ENCODE measurements around the gene IVL. TPM values are rescaled to one million over a fixed set of nuclear protein-coding genes. Genes with fewer than 3 reads are reported as not detected.

IVL gene
- total RNA-seq, 1 donor from 2014 or later, result not detected

DNA sequence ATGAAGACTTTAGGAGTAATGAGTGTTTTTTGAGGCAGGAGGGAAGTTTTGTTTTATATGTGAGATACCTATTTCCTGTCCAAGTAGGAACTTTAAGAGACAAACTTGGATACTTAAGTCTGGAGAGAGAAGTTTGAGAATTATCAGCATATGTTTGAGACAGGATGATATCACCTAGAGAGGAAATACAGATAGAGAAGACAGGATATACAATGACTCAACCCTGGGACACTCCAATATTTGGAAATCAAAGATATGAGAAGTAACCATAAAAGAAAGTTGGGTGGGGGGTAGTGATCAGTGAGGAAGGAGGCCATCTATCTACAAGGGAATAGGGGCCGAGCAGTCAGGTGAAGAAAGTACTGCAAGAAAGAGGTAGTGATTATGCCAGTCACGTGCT is 42.0 kb upstream of the IVL start:
- TF ChIP-seq, protein P1, sequence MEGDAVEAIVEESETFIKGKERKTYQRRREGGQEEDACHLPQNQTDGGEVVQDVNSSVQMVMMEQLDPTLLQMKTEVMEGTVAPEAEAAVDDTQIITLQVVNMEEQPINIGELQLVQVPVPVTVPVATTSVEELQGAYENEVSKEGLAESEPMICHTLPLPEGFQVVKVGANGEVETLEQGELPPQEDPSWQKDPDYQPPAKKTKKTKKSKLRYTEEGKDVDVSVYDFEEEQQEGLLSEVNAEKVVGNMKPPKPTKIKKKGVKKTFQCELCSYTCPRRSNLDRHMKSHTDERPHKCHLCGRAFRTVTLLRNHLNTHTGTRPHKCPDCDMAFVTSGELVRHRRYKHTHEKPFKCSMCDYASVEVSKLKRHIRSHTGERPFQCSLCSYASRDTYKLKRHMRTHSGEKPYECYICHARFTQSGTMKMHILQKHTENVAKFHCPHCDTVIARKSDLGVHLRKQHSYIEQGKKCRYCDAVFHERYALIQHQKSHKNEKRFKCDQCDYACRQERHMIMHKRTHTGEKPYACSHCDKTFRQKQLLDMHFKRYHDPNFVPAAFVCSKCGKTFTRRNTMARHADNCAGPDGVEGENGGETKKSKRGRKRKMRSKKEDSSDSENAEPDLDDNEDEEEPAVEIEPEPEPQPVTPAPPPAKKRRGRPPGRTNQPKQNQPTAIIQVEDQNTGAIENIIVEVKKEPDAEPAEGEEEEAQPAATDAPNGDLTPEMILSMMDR (IDR thresholded peaks at IDR 0.05; ENCODE audit: partially characterized antibody, unreplicated experiment), result no peak
- Mint-ChIP-seq H3K27me3 (ENCODE audit: unreplicated experiment) (no peaks in the 10 kb centered on the region), H3K36me3 (ENCODE audit: unreplicated experiment) (no peaks in the 10 kb centered on the region), H3K9me3 (ENCODE audit: unreplicated experiment) (no peaks in the 10 kb centered on the region), H3K4me3 (ENCODE audit: unreplicated experiment) (no peak overlapping the region), H3K27ac (ENCODE audit: unreplicated experiment) (no peak overlapping the region), H3K4me1 (ENCODE audit: low read depth, unreplicated experiment) (no peaks in the 10 kb centered on the region)
- DNase-seq, result no peak

DNA sequence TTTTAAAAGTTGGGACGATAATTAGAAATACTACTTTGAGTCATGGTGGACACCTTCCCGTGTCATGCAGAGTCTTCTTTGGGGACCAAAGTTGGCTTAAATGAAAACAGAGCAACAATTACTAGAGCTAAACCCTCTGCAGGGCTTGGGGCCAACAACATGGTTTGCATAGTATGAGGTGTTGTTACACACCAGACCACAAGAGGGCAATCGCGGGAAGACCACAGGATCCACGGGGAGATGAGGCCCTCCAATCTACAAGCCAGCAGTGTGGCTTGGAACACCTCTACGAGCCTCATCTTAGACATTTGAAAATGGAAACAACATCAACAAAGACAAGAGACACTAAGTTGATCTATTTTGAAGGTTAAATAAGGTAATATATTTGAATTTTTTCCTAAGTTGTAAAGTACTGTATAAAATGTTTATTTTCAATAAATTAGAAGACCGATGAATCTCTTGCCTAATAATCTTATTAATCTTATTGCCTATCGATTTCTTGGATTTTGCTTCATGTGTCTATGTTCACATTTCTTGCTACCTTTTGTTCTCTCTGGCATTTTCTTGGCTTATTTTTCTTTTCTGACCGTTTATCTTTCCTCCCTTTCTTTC is 38.4 kb upstream of the IVL start:
- Mint-ChIP-seq H3K27ac (ENCODE audit: unreplicated experiment) (no peak overlapping the region), H3K4me3 (ENCODE audit: unreplicated experiment) (no peak overlapping the region), H3K27me3 (ENCODE audit: unreplicated experiment) (peaks cover 2% of the 10 kb centered on the region), H3K9me3 (ENCODE audit: unreplicated experiment) (no peaks in the 10 kb centered on the region), H3K4me1 (ENCODE audit: low read depth, unreplicated experiment) (no peaks in the 10 kb centered on the region), H3K36me3 (ENCODE audit: unreplicated experiment) (no peaks in the 10 kb centered on the region)
- TF ChIP-seq, protein P1 (IDR thresholded peaks at IDR 0.05; ENCODE audit: partially characterized antibody, unreplicated experiment), result peak; percentile 86
- DNase-seq, result peak; percentile 75

DNA sequence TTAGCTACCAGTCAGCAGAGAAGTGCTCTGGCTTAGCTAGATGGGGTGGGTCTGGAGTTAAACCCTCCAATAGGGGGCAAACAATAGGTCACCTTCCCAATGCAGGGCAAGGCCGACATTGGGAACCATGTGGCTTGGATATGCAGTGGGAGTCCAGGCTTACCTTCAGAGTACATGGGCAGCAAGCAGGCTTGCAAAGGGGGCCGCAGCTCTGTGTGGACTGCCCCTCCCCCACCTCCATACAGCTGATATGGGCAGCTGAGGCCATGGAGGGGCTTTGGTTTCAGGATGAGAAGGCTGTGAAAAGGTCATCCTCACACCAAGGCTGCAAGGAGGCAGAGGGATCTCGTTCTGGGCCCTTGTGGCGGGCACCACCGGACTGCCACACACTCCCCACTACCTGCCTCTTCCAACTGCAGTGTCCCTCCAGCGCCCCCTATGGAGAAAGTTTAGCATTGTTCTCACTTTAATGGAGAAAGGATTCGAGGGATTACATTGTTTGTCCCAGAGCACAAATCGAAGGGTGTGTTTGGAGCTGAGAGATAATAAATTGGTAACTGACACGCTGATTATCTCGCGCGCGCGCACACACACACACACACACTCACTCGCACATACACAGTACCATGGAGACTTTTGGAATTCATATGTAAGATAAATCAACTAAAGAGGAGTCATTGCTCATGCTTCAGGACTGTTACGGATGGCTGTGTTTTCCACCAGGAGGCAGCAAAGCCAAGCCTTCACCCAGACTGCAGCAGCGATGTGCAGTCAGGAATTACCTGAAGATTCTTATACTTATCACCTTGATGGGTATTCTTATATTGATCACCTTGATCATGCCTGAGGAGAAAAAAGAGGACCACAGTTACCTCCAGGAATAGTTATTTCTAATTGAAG is 37.3 kb upstream of the IVL start:
- TF ChIP-seq, protein P1 (IDR thresholded peaks at IDR 0.05; ENCODE audit: partially characterized antibody, unreplicated experiment), result peak; percentile 64
- Mint-ChIP-seq H3K36me3 (ENCODE audit: unreplicated experiment) (no peaks in the 10 kb centered on the region), H3K4me1 (ENCODE audit: low read depth, unreplicated experiment) (no peaks in the 10 kb centered on the region), H3K27ac (ENCODE audit: unreplicated experiment) (no peak overlapping the region), H3K4me3 (ENCODE audit: unreplicated experiment) (no peak overlapping the region), H3K27me3 (ENCODE audit: unreplicated experiment) (peaks cover 2% of the 10 kb centered on the region), H3K9me3 (ENCODE audit: unreplicated experiment) (no peaks in the 10 kb centered on the region)
- DNase-seq, result peak; percentile 32

DNA sequence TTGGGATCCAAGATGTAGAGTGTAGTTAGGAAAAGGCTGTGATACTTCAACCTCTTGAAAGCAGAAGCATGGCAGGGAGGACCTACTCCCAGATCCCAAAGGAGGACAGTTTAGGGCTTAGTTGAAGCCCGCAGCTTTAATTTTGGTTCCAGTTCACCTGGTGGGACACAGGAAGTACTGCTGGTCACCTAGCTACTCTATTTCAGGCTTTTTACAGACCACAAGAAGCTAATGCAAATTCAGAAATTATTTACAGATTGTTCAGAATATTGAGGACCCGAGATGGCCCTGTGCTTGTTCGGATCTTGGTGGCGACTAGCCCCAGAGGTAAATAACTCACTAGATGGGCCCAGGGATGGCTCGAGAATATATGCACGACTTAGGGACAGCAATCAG is 36.6 kb upstream of the IVL start:
- peaks cover 2% of the 10 kb centered on the region for H3K27me3 Mint-ChIP-seq (ENCODE audit: unreplicated experiment)
- no peak overlapping the region for H3K27ac Mint-ChIP-seq (ENCODE audit: unreplicated experiment)
- H3K36me3 Mint-ChIP-seq (ENCODE audit: unreplicated experiment), result no peaks in the 10 kb centered on the region
- TF ChIP-seq, protein P1 (IDR thresholded peaks at IDR 0.05; ENCODE audit: partially characterized antibody, unreplicated experiment), result no peak
- no peak overlapping the region for H3K4me3 Mint-ChIP-seq (ENCODE audit: unreplicated experiment)
- H3K9me3 Mint-ChIP-seq (ENCODE audit: unreplicated experiment), result no peaks in the 10 kb centered on the region
- H3K4me1 Mint-ChIP-seq (ENCODE audit: low read depth, unreplicated experiment), result no peaks in the 10 kb centered on the region
- no peak for DNase-seq

DNA sequence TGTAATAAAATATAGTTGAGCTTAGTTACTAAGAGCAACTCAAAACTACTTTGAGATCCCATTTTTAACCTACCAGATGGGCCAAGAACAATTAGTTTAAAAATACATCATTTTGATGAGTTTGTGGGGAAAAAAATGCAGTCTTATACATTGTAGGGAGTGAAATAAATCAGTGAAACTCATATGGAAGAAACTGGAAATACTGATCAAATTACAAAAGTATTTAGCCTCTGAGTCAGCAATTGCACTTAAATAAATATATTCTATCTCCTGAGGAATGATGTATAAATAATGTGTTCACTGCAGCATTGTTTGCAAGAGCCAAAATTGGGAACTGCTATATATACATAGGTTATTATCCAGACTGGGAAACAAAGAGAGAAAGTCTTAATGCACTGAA is 34.9 kb upstream of the IVL start:
- Mint-ChIP-seq H3K27ac (ENCODE audit: unreplicated experiment) (no peak overlapping the region), H3K4me1 (ENCODE audit: low read depth, unreplicated experiment) (no peaks in the 10 kb centered on the region), H3K9me3 (ENCODE audit: unreplicated experiment) (no peaks in the 10 kb centered on the region)

More for the DNA sequence above, 34.9 kb upstream of the IVL start:
- Mint-ChIP-seq H3K4me3 (ENCODE audit: unreplicated experiment) (no peak overlapping the region), H3K36me3 (ENCODE audit: unreplicated experiment) (no peaks in the 10 kb centered on the region), H3K27me3 (ENCODE audit: unreplicated experiment) (peaks cover 2% of the 10 kb centered on the region)
- TF ChIP-seq, protein P1 (IDR thresholded peaks at IDR 0.05; ENCODE audit: partially characterized antibody, unreplicated experiment), result no peak
- DNase-seq, result no peak

Data from glutamatergic neuron (in vitro differentiated cells).